ENCODE data around the gene NODAL.
"Not testable (repeated sequence)": the region's sequence is repeated elsewhere in the genome, so short reads cannot be mapped to it uniquely, and the experiment has no call there.

NODAL gene

DNA sequence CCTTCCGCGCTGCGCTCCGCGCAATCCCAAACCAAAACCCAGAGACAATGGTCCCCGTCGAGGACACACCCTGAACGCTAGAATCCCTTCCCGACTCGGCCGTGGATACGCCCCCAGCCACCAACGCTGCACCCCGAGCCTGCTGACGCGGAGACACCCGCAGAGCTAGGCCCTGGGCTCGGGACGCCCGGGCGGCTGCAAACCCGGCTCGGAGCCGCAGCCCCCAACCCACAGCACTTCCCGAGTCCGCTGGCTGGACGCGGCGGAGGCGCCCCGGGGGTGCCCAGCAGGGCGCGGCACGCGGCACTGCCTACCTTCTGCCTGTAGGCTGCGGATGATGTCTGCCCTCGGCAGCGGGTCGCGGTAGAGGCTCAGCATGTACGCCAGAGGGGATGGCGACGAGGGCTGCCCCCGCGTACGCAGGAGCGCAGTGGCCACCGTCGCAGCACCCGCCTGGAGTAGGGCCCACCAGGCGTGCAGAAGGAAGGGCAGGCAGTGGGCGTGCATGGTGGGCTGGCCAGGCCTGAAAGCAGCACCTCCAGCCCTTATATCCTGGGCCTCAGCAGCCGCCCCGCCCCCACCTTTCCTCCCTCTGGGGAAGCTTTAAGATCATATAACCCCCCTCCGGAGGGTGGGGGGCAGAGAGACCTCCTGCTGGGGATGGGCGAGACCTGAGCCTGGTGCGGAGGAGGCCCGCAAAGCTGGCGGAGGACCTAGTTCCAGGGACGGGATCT, at the start of gene NODAL:
NODAL (minus strand) TSS at position 521 of the 734 bp plus-strand sequence; CDS start at position 507, 14 bp downstream.
- no peak for DNase-seq

DNA sequence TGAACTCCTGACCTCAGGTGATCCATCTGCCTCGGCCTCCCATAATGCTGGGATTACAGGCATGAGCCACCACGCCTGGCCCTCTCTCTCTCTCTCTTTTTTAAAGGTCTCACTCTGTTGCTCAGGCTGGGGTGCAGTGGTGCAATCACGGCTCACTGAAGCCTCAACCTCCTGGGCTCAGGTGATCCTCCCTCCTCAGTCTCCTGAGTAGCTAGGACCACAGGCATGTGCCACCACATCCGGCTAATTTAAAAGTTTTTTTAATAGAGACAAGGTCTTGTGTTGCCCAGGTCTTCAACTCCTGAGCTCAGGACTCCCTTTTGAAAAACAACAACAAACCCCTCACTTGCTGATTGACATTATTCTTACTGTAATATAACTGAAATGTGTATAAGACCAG, 48.7 kb upstream of the NODAL start:
- DNase-seq, result no peak

DNA sequence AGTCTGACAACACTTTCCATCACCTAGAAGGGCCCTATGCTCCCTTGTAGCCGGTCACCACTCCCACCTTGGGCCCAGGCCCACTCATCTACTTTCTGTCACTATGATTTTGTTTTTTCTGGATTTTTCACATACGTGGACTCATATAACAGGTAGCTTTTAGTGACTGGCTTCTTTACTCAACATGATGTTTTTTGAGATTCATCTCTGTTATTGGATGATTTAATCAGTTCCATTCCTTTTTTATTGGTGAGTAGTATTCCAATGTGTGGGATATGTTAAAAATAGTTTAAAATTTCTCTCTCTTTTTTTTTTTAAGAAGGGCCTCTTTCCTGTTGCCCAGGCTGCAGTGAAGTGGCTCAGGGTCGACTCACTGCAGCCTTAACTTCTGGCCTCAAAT, 46.3 kb upstream of the NODAL start:
- DNase-seq, result no peak

DNA sequence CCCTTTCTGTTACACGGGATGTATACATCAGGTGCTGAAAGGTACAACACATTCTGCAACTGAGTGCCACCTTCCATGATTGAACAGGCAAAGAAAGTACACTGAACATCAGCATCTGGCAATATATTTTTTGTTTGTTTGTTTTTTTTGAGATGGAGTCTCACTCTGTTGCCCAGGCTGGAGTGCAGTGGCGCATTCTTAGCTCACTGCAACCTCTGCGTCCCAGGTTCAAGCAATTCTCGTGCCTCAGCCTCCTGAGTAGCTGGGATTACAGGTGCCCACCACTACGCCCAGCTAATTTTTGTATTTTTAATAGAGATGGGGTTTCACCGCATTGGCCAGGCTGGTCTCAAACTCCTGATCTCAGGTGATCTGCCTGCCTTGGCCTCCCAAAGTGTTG, 42.4 kb upstream of the NODAL start:
- DNase-seq, result not testable (repeated sequence)

DNA sequence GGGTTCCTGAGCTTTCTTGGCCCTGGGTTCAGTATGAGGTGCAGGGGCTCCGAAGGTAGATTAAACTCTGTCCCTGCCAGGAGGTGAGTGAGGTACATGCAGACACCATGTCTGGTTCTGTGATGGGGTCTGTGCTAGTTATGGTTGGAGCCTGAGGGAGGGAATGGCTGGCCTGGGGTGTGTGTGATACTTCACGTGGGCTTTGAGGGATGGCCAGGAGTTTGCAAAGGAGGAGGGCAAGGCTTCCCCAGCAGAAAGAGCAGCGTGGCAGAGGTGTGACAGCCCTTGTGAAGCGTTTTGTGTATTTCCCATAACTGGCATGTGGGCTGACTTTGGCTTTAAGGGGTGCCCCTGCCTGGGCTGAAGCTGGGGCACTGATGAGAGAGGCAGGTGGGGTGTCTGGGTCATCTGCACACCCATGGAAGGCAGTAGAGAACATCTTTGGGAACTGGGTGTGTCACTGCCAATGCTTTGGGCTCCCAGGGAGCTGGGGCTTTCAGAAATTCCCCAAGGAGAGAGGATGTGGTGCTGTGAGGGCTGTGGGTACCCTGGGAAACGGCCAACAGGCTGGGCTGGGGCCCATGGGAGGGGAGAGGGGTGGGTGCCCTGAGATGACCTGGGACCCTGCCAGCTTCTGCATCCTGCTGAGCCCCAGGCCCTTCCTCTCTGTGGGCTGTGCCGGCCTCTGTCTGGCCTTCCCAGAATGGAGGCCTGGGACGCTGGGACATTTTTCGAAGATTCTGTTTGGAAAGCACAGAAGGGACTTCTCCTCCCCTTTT, 41.7 kb upstream of the NODAL start:
- no peak for DNase-seq

DNA sequence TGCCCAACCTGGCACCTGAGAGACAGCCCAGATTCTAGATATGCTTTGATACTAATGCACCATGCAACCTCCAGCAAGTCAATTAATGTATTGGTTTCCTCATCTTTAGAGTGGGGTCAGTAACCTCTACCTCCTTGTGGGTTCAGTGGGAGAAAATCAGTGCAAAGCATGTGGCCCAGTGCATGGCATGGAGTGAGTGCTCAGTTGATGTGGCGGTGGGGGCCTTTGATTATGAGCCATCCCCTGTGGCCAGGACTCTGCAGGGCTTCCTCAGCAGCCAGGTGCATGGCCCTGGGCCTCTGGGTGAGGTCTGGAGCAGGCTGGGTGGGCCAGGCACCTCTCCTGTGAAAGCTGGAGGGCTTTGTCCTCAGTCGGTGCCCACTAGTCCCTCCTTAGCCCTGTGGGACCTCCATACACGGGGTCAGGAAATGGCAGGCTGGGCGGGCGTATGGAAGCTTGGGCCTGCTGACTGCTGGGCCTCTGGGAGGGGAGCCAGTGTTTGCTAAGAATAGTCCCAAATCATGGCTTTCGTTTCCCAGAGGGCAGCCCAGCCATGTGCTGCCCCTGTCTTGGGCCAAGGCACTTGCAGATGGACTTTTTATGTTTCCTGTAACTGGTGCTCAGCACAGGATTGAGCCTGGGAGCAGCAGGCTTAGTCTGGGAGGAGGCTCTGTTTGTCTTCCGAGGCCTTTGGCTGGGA, 40.5 kb upstream of the NODAL start:
- DNase-seq, result no peak

DNA sequence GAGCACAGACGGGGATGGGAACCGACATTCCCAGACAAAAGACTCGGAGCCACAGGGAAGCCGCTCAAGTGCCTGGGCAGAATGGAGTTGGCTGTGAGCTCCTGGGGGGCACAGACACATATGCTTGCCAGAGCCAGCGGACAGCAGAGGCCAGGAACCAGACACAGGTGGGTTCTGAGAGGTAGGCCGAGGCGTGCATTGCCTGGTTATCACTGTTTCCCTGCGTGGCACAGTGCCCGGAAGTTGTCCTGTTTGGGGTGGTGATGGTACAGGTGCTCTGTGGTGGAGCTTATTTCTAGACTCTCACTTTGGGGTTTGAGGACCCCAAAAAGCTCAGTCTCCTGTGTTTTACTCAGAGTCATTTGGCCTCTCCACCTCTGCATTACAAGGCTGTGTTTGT, 39.6 kb upstream of the NODAL start:
- DNase-seq, result no peak

DNA sequence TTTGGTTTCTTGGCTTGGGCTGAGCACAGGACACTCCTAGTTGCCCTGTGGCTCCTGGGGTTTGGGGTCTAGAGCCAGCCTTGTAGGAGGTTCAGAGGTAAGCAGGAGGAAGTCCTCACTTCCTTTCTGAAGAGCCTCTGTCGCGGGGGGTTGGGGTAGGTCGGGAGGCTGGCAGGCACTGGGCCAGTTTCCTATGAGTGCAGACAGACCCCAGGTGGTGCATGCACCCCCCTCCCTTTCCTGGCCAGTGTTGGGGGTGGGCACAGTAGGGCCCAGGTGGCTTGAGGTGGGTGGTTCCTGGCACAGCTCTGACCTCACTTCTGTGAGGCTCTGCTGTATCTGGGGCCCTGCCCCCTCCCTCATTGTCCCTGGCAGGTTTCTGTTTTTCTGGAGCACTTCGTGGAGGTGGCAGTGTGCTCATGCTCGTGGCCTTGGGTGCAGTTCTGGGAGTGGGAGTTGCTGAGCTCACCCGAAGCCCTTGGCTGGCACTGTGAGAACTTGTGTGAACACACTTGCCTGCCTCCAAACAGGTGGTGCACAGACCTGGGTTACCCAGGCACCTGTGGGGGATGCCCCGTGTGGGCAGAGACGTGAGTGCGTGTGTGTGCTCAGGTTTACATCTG, 38.9 kb upstream of the NODAL start:
- peak; percentile 26 for DNase-seq

DNA sequence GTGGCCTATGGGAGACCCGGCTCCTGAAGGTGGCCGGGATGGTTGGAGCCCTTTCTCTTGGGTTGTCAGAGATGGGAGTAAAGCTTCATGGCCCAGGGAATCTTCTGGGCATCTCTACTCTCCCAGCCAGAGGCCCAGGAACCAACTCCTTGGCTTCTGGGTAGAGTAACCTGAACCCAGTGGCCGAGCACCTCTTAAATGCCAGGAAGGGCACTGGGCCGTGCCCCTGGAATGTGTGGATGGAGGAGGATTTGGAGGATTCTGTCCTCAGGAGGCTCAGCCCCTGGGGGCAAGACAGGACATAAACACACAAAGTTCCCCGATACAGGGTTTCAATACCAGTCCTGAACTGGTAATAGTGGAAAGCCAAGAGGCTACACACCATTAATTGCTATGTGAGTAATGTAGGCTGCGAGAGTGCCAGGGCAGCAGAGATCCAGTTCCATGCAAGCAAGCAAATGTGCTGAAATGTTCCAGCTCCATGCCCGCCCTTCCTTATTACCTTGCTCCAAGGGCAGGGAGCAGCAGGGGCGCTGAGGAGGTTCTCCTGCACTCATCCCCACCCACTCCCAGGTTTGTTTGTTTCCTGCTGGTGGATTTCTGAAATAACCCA, 38.3 kb upstream of the NODAL start:
- no peak for DNase-seq

DNA sequence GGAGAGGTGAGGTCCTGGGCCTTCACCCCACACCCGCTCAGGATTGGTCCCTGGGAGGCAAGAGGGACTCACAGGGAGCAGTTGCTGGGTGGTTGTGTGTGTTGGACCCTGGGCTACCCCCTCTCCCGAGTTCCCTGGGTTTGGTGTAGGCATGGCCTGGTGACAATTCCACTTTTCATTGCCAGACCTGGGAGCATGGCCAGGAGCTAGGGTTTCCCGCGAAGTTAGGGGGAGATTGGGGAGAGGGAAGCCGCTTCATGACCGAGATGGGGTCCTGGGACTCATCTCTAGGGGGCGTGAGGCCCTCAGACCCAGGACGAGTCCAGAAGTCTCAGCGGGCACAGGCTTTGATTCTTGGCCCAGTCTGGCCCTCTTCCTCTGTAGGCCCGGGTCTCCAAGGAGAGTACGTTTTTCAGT, 37.7 kb upstream of the NODAL start:
- no peak for DNase-seq

DNA sequence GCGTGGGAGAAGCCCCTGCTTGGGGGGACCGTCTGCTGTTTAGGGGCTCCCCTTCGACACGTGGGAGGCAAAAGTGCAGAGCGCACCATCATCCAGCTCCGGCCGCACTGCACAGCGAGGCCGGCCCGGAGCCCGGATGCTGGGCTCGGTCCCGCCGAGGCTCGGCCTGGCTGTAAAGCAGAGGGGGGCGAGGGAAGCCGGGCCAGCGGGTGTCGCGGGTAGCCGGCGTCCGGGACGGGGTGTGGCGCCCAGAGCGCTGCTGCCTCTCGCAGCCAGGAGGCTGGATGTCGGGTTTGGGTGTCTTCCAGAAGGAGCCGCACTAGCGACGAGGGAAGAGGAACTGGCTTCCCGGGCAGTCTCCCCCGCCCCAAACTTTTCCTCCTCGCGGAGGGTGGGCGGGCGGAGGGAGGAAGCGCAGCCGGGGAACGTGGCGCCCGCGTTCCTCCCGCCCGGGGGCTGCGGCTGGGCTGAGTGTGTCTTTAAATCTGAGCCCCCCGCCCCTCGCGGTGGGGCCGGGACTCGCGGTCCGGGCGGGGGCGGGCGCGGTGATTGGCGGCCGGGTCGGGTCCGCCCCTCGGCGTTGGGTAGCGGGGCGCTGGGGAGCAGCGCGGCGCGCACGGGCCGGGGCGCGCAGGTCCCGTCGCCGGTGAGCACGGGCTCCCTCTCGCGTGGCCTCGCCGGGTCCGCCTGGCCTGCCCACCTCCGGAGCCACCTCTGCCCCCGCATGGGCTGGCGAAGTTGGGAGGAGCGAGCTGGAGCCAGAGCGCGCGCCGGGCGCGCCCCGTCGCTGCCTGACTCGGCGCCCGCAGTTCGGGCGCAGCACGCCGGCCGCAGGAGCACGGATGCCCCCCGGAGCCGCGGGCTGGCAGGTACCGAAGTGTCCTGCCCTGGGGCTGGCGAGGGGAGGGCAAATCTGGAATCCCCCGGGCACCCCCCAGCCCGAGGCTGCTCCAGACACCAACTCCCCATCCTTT, 37.0 kb upstream of the NODAL start, which contains the start of gene PALD1:
PALD1 (plus strand) TSS at position 577 of the 974 bp plus-strand sequence. CDS start 47,185 bp downstream, outside the sequence.
- DNase-seq, result peak; percentile 57

DNA sequence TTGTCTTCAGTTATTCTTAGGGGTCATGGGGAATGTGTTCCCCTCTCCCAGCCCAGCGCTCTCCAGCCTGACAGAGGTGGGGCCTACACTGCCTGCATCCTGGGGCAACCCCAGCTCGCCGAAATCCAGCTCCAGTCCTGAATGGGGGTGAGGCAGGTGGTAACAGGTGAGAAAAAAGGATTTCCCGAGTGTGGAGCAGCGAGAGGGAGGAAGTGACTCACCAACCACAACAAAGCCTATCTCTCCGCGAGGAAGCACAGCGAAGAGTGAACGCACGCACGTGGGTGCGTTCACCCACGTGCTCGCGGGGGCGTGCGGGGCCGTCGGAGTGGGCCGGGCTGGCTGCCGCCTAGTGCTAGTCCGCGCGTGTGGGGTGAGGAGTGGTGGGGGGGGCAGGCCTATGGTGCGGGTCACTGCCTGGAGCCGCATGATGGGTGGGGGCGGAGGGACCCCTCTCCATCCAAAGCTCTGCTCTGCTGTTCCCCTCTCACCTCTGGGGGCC, 36.2 kb upstream of the NODAL start:
- peak; percentile 85 for DNase-seq

DNA sequence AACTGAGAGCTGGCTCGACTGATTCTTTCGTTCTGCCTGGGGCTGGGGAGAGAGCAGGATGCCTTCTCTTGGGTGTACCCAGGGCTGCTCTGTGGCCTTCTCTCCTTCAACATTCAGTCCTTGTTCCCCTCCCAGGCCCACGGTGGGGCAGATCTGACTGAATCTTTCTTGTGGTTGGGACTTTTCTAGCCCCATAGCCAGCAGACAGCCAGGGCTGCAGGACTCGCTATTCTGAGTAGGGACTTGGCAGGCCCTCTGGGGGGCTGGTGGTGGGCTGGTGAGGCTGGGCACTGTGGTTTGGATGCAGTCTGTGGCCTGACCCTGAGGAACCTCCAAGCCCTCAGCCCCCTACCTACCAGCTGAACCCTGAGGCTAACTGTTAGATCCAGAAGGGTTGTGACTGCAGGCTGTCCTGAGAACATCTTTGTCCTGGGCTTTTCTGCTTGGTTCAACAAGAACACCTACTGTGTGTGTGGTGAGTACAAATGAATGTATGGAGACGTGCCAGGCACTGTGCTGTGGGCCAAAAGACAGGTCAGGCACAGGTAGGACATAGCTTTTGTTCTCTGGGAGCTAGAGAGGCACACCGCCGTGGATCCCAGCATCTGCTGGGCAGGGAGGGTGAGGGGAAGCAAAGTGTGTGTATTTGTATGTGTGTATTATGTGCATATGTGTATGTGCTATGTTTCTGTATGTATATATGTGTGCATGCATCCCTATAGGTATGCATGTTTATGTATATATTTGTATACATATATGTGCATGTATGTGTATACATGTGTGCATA, 35.0 kb upstream of the NODAL start:
- no peak for DNase-seq

DNA sequence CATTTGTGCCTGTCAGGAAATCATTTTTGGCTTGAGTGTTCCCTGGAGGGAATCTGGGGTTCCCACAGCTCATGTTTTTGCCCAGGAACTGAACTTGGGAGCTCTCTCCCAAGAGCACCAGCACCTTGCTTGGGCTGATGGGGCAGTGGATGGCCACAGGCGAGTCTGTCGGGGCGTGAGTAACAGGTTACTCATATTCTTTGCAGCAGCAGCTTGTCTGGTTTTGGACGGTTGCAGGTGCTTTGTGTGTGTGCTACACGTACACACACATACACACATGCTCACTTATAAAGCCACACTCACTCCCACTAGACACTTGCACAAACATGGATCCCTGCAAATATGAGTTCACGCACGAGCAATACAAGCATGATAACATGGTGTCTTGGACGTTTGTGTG, 34.2 kb upstream of the NODAL start:
- DNase-seq, result no peak

DNA sequence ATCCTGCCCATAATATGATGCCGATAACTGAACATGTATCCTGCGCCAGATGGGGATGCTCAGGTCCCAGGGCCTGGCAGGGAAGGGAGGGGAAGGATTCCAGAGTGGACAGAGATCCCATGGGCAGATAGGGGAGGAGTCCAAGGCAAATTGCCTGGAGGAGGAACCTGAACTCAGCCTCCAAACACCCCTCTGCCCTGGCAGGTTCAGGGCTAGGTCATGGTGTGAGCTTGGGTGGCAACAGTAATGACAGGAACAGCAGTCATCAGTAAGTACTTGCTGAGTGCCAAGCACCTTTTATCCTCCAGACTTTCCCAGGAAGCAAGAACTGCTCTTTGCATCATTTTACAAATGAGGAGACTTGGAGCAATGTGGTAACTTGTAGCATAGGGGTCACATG, 33.3 kb upstream of the NODAL start:
- DNase-seq, result no peak

DNA sequence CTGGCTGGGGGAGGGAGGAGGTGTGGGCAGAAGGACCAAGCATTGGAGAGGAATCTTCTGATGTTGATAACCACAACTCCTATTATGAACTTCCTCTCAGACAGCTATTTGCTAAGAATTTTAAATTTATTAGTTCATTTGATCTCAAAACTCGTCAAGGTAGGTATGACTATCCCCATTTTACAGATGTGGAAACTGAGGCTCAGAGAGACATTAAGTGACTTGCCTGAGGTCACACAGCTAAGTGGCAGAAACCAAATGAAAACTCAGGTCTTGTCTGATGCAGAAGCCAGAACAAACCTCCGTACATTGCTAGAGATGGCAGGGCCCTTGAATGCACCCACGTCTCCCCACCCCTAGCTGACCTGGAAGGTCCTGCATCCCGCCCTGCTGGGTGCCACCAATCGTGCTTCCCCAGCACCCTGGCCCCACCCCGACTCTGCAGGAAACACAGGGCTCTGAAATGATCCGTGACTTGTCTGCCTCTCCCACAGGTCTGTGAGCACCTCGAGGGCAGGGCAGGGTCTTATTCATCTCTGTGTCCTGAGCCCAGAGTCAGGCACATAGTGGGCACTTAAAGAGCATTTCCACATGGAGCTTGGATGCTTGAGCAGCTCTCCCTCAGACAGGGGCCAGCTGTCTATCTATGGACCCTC, 31.4 kb upstream of the NODAL start:
- DNase-seq, result no peak

DNA sequence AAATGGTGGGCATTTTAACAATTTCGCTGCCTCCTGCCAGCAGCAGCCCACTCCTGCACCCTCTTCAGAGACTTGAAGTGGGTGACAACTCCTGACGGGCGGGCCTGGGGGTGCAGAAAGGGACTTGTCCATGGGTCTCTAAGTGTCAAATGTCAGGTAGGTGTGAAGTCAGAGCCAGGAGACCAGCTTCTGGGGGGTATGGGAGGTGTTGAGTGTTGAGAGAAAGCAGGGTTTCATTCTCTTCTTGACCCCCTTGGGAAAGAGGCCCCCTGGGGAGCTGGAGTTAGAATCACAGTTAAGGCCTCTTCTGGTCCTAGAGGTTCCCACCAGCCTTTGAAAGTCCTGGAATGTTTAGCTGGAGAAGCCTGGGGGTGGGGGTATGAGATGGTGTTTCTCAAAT, 25.5 kb upstream of the NODAL start:
- DNase-seq, result no peak

DNA sequence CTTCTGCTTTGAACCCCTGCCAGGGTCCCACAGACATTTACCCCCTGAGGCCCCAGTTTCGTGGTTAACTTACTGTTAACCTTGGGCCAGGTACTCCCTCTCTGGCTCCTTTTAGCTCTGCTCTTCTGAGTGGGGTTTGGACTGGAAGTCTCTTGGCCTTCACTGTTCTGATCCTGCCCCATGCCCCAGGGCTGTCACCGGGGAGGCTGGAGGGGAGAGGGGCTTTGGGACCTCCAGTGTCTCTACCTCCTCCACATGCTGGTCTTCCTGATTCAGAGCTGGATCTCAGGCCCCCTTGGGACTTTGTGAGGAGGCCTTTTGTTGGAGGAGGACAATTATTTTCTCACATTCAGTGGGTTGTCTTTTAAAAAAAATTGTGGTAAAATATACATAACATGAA, 24.4 kb upstream of the NODAL start:
- DNase-seq, result no peak

DNA sequence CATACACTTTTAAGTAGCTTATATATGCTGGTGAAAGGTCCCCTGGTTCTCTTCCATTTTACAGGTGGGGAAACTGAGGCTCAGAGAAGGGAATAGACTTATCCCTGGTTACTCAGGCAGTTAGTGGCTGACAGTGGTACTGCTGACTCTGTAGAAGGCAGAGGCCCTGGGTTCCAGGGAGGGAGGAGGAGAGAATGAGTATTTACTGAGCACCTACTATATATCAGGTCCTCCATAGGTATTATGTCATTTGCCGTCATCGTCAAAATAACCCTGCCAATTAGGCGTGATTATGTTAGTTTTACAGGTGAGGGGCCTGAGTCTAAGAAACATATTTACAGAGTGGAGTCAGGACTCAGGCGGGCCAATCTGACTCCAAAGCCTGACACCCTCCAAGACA, 23.8 kb upstream of the NODAL start:
- DNase-seq, result no peak
